ENCODE results near the gene KATNB1.

The KATNB1 gene

GRCh38 chr16:57797526-57798266, 62.1 kb downstream of the KATNB1 start:
- peak; percentile 34 for DNase-seq

- no peak for DNase-seq
Observed at GRCh38 chr16:57798267-57798810, 62.8 kb downstream of the KATNB1 start.

- peak; percentile 38 for DNase-seq
Observed at GRCh38 chr16:57798953-57799599, 63.5 kb downstream of the KATNB1 start.

GRCh38 chr16:57799600-57800199, 64.1 kb downstream of the KATNB1 start:
- DNase-seq = peak; percentile 44

- no peak for DNase-seq
Observed at GRCh38 chr16:57800200-57801097, 64.9 kb downstream of the KATNB1 start.

- DNase-seq = no peak
Observed at GRCh38 chr16:57801098-57801808, 65.7 kb downstream of the KATNB1 start.

- no peak for DNase-seq
Observed at GRCh38 chr16:57801809-57802340, 66.3 kb downstream of the KATNB1 start.

- DNase-seq = no peak
Observed at GRCh38 chr16:57802341-57803133, 67.0 kb downstream of the KATNB1 start, which contains the start of gene KIFC3. KIFC3 (minus strand) TSS chr16:57802491; CDS start chr16:57798243, 4,248 bp downstream.

GRCh38 chr16:57803134-57803990, 67.8 kb downstream of the KATNB1 start:
- no peak for DNase-seq

- DNase-seq = no peak
Observed at GRCh38 chr16:57804111-57804837, 68.7 kb downstream of the KATNB1 start.

GRCh38 chr16:57805176-57805575, 69.6 kb downstream of the KATNB1 start:
- DNase-seq = no peak
